Measurements from ENCODE around the gene MARF1. TPM values are rescaled to one million over a fixed set of nuclear protein-coding genes. Genes with fewer than 3 reads are reported as not detected.
A peak's percentile ranks its signal among the peaks of the same experiment; 100 is the strongest.

MARF1 gene
- total and polyA plus RNA-seq, 9 of the 15 experiments (the other 6 are each of a cell fraction or from before 2014, with no cell fraction given): 4.7 to 33.2 (median 11.7) TPM

DNA sequence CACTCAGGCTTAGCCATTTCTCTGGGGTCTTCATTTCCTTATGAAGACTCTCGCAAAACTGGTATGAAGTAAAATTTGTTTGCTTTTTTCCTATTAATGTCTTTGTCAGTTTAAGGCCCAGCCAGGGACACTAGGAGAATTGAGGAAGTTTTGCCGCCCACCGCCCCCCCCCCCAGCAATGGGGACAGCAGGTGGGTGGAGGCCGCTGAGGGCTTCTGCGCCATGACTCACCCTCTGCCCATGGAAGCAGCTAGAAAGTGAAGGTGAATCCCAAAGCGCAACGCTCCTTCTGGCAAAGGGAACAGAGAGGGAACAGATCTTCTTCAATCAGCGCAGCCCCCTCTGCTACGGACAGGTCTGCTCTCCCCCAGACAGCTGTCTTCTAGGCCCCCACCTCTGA lies 49.7 kb downstream of the MARF1 start (continued):
- TF ChIP-seq, protein P1, sequence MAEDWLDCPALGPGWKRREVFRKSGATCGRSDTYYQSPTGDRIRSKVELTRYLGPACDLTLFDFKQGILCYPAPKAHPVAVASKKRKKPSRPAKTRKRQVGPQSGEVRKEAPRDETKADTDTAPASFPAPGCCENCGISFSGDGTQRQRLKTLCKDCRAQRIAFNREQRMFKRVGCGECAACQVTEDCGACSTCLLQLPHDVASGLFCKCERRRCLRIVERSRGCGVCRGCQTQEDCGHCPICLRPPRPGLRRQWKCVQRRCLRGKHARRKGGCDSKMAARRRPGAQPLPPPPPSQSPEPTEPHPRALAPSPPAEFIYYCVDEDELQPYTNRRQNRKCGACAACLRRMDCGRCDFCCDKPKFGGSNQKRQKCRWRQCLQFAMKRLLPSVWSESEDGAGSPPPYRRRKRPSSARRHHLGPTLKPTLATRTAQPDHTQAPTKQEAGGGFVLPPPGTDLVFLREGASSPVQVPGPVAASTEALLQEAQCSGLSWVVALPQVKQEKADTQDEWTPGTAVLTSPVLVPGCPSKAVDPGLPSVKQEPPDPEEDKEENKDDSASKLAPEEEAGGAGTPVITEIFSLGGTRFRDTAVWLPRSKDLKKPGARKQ (CRISPR knock-in tag; IDR thresholded peaks at IDR 0.05): no peak
- TF ChIP-seq BRCA1 (IDR thresholded peaks at IDR 0.05) (no peak), BRCA1 (CRISPR knock-in tag; IDR thresholded peaks at IDR 0.05) (no peak), KLF13 (tag; IDR thresholded peaks at IDR 0.05; ENCODE audit: borderline replicate concordance, low read depth) (no peak), DMBX1 (CRISPR knock-in tag; IDR thresholded peaks at IDR 0.05; ENCODE audit: borderline replicate concordance) (peak; percentile 80; the same call in 1 of the 2 replicates), ZNF584 (CRISPR knock-in tag; IDR thresholded peaks at IDR 0.05; ENCODE audit: low read depth) (no peak; the same call in none of the 2 replicates), ZFP1 (CRISPR knock-in tag; IDR thresholded peaks at IDR 0.05) (no peak), TBL1XR1 (IDR thresholded peaks at IDR 0.05; ENCODE audit: low read length in 2 of 2) (no peak), NFIC (IDR thresholded peaks at IDR 0.05) (no peak), SETDB1 (IDR thresholded peaks at IDR 0.05; ENCODE audit: low read length) (no peak), ZKSCAN1 (IDR thresholded peaks at IDR 0.05; ENCODE audit: low read depth, low read length) (no peak), ZZZ3 (IDR thresholded peaks at IDR 0.05) (no peak), STAG1 (CRISPR knock-in tag; IDR thresholded peaks at IDR 0.05; ENCODE audit: borderline replicate concordance) (no peak), ZNF311 (CRISPR knock-in tag; IDR thresholded peaks at IDR 0.05) (no peak), PTRF (tag; IDR thresholded peaks at IDR 0.05) (no peak), THRAP3 (IDR thresholded peaks at IDR 0.05; ENCODE audit: borderline replicate concordance) (no peak)
- TF ChIP-seq, protein P2, sequence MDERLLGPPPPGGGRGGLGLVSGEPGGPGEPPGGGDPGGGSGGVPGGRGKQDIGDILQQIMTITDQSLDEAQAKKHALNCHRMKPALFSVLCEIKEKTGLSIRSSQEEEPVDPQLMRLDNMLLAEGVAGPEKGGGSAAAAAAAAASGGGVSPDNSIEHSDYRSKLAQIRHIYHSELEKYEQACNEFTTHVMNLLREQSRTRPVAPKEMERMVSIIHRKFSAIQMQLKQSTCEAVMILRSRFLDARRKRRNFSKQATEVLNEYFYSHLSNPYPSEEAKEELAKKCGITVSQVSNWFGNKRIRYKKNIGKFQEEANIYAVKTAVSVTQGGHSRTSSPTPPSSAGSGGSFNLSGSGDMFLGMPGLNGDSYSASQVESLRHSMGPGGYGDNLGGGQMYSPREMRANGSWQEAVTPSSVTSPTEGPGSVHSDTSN (CRISPR knock-in tag; IDR thresholded peaks at IDR 0.05; ENCODE audit: low read depth): no peak
- TF ChIP-seq, protein P2 (tag; conservative IDR thresholded peaks at IDR 0.05; ENCODE audit: low read depth): no peak
- TF ChIP-seq, protein P3, sequence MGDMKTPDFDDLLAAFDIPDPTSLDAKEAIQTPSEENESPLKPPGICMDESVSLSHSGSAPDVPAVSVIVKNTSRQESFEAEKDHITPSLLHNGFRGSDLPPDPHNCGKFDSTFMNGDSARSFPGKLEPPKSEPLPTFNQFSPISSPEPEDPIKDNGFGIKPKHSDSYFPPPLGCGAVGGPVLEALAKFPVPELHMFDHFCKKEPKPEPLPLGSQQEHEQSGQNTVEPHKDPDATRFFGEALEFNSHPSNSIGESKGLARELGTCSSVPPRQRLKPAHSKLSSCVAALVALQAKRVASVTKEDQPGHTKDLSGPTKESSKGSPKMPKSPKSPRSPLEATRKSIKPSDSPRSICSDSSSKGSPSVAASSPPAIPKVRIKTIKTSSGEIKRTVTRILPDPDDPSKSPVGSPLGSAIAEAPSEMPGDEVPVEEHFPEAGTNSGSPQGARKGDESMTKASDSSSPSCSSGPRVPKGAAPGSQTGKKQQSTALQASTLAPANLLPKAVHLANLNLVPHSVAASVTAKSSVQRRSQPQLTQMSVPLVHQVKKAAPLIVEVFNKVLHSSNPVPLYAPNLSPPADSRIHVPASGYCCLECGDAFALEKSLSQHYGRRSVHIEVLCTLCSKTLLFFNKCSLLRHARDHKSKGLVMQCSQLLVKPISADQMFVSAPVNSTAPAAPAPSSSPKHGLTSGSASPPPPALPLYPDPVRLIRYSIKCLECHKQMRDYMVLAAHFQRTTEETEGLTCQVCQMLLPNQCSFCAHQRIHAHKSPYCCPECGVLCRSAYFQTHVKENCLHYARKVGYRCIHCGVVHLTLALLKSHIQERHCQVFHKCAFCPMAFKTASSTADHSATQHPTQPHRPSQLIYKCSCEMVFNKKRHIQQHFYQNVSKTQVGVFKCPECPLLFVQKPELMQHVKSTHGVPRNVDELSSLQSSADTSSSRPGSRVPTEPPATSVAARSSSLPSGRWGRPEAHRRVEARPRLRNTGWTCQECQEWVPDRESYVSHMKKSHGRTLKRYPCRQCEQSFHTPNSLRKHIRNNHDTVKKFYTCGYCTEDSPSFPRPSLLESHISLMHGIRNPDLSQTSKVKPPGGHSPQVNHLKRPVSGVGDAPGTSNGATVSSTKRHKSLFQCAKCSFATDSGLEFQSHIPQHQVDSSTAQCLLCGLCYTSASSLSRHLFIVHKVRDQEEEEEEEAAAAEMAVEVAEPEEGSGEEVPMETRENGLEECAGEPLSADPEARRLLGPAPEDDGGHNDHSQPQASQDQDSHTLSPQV (IDR thresholded peaks at IDR 0.05): peak; percentile 84; the same call in 1 of the 2 replicates
- TF ChIP-seq, protein P4, sequence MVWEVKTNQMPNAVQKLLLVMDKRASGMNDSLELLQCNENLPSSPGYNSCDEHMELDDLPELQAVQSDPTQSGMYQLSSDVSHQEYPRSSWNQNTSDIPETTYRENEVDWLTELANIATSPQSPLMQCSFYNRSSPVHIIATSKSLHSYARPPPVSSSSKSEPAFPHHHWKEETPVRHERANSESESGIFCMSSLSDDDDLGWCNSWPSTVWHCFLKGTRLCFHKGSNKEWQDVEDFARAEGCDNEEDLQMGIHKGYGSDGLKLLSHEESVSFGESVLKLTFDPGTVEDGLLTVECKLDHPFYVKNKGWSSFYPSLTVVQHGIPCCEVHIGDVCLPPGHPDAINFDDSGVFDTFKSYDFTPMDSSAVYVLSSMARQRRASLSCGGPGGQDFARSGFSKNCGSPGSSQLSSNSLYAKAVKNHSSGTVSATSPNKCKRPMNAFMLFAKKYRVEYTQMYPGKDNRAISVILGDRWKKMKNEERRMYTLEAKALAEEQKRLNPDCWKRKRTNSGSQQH (CRISPR knock-in tag; IDR thresholded peaks at IDR 0.05): no peak
